Ascending aorta (tissue), 2 donors: ENCODE measurements around the gene GRK5. TPM values are rescaled to one million over a fixed set of nuclear protein-coding genes. Genes with fewer than 3 reads are reported as not detected.

Source experiments
- DNase-seq, 2 donors: peaks; one replicate each; pipeline ENCODE4 v3.0.0-alpha.2; 2019; ENCODE audit warnings: low spot score in 2 of 2
- H3K27ac ChIP-seq, 2 donors: fragments of 200-600 bp; sonication (generic); one replicate each; pipeline ENCODE4 v1.5.1; 2016 to 2017; ENCODE audit warnings: mild to moderate bottlenecking in 1 of 2
- H3K27me3 ChIP-seq: fragments of 200-600 bp; sonication (generic); one replicate; pipeline ENCODE4 v1.5.1; 2017
- H3K36me3 ChIP-seq, 2 donors: fragments of 200-600 bp; sonication (generic); one replicate each; pipeline ENCODE4 v1.5.1; 2016
- H3K4me1 ChIP-seq, 2 donors: fragments of 200-600 bp; sonication (generic); one replicate each; pipeline ENCODE4 v1.5.1; 2016 to 2017; ENCODE audit warnings: mild to moderate bottlenecking in 1 of 2
- H3K4me3 ChIP-seq, 2 donors: fragments of 200-600 bp; sonication (generic); one replicate each; pipeline ENCODE4 v1.5.1; 2016 to 2017; ENCODE audit warnings: mild to moderate bottlenecking in 1 of 2
- H3K9me3 ChIP-seq, 2 donors: fragments of 200-600 bp; sonication (generic); one replicate each; pipeline ENCODE4 v1.5.1; 2016
- CTCF ChIP-seq, 3 experiments: fragments of 200-600 bp in 2 of 3; fragments of 450-650 bp in 1 of 3; sonication (generic) in 2 of 3; IDR thresholded peaks; one replicate each; pipeline ENCODE4 v1.5.1; 2016 to 2019; ENCODE audit warnings: antibody characterized with exemption in 3 of 3, mild to moderate bottlenecking in 1 of 3, moderate library complexity in 1 of 3
- intact Hi-C: fragments of 100-400 bp; cut with DNase I; formaldehyde crosslinking; loops from one replicate; pipeline ENCODE4 v1.15.1; 2023
- total RNA-seq: library from RNA; depleted of rRNA; stranded (reverse); fragments of >200 nt; gene quantifications from one replicate; pipeline ENCODE4 v1.1.0, GENCODE V29; 2016

Gene GRK5
- total RNA-seq, 1 donor from 2014 or later = 75.5 TPM

- no peak for DNase-seq
- no peak overlapping the region for H3K27ac ChIP-seq
These were observed 17.0 kb upstream of the GRK5 start for GRCh38 chr10:119190353-119190752.

GRCh38 chr10:119190954-119191785, 16.2 kb upstream of the GRK5 start:
- no peak for TF ChIP-seq CTCF (IDR thresholded peaks at IDR 0.05)
- Histone ChIP-seq H3K36me3 (no peaks in the 10 kb centered on the region), H3K27ac (no peak overlapping the region), H3K4me1 (no peaks in the 10 kb centered on the region), H3K27me3 (no peaks in the 10 kb centered on the region), H3K4me3 (no peak overlapping the region), H3K9me3 (no peaks in the 10 kb centered on the region)
- DNase-seq = no peak
- intact Hi-C loops = no loop called here

More at GRCh38 chr10:119190353-119190752, 17.0 kb upstream of the GRK5 start:
- Histone ChIP-seq H3K36me3 (no peaks in the 10 kb centered on the region), H3K4me1 (no peaks in the 10 kb centered on the region), H3K9me3 (no peaks in the 10 kb centered on the region), H3K4me3 (no peak overlapping the region), H3K27me3 (no peaks in the 10 kb centered on the region)
- TF ChIP-seq CTCF (IDR thresholded peaks at IDR 0.05) = no peak
- intact Hi-C loops = no loop called here

GRCh38 chr10:119191881-119192280, 15.5 kb upstream of the GRK5 start:
- Histone ChIP-seq H3K4me1 (no peaks in the 10 kb centered on the region), H3K27me3 (no peaks in the 10 kb centered on the region), H3K9me3 (no peaks in the 10 kb centered on the region), H3K4me3 (no peak overlapping the region), H3K36me3 (no peaks in the 10 kb centered on the region), H3K27ac (no peak overlapping the region)
- DNase-seq = no peak
- TF ChIP-seq CTCF (IDR thresholded peaks at IDR 0.05) = no peak
- intact Hi-C loops = no loop called here

- H3K4me1 ChIP-seq = peaks cover 0 to 4% of the 10 kb centered on the region in 2 donors
- H3K4me3 ChIP-seq = no peak overlapping the region
- H3K36me3 ChIP-seq = no peaks in the 10 kb centered on the region
- H3K9me3 ChIP-seq = no peaks in the 10 kb centered on the region
- no peak overlapping the region for H3K27ac ChIP-seq
- no peak for DNase-seq
- intact Hi-C loops = loop anchor here (2.0 kb wide), 2 partner anchors 219 to 345 kb away; partner anchors contain the start of gene RGS10
- H3K27me3 ChIP-seq = no peaks in the 10 kb centered on the region
- no peak for TF ChIP-seq CTCF (IDR thresholded peaks at IDR 0.05)
These were observed 9.4 kb upstream of the GRK5 start for GRCh38 chr10:119197921-119198320.

GRCh38 chr10:119198438-119198837, 8.9 kb upstream of the GRK5 start:
- intact Hi-C loops = loop anchor here (2.0 kb wide), 2 partner anchors 218 to 344 kb away; partner anchors contain the start of gene RGS10
- DNase-seq = no peak
- Histone ChIP-seq H3K27ac (no peak overlapping the region), H3K36me3 (no peaks in the 10 kb centered on the region), H3K4me1 (peaks cover 0 to 4% of the 10 kb centered on the region in 2 donors), H3K9me3 (no peaks in the 10 kb centered on the region), H3K27me3 (no peaks in the 10 kb centered on the region), H3K4me3 (no peak overlapping the region)
- TF ChIP-seq CTCF (IDR thresholded peaks at IDR 0.05) = peak in 2 of 3 experiments; percentile 14 to 34
